Body of pancreas (tissue), 4 donors: ENCODE measurements around the gene CDKN2B-AS1.

ENCODE experiments used
- CTCF ChIP-seq, 7 experiments: fragments of 450-650 bp in 4 of 7; fragments of 200-600 bp in 3 of 7; sonication (generic) in 3 of 7; IDR thresholded peaks; one replicate each; pipeline ENCODE4 v1.5.1; 2016 to 2019; ENCODE audit warnings: antibody characterized with exemption in 7 of 7
- POLR2A ChIP-seq, 3 donors: fragments of 450-650 bp; IDR thresholded peaks; one replicate each; pipeline ENCODE4 v1.6.1; 2016; ENCODE audit warnings: antibody characterized with exemption in 3 of 3, mild to moderate bottlenecking in 2 of 3

- TF ChIP-seq CTCF (IDR thresholded peaks at IDR 0.05) (peak; percentile 81 to 94 (median 87)), POLR2A (IDR thresholded peaks at IDR 0.05) (peak; percentile 63 to 87 (median 78))
These were observed 14.3 kb downstream of the CDKN2B-AS1 start, which contains the start of gene CDKN2B for GRCh38 chr9:22008717-22009505.
